K562 (cell line): ENCODE results near the gene PUSL1. TPM values are rescaled to one million over a fixed set of nuclear protein-coding genes. Genes with fewer than 3 reads are reported as not detected.
A peak's percentile ranks its signal among the peaks of the same experiment; 100 is the strongest.

Experiments
- E2F4 ChIP-seq: sonication (generic); formaldehyde crosslinking; IDR thresholded peaks from 2 replicates; pipeline ENCODE4 v1.8.0; 2022; ENCODE audit warnings: mild to moderate bottlenecking, low read depth, missing genetic modification reagents
- EHMT2 ChIP-seq: fragments of 450-650 bp; IDR thresholded peaks from 2 replicates; pipeline ENCODE4 v1.6.1; 2018; ENCODE audit warnings: antibody characterized with exemption
- ETV6 ChIP-seq, 3 experiments: fragments of 150-350 bp in 1 of 3; sonication (generic) in 1 of 3; formaldehyde crosslinking in 1 of 3; IDR thresholded peaks; 2 replicates each; pipeline versions ENCODE4 v1.6.1 to v1.8.0; 2014 to 2022; ENCODE audit warnings: borderline replicate concordance in 2 of 3, low read depth in 2 of 3, antibody characterized with exemption in 1 of 3, low read length in 1 of 3, mild to moderate bottlenecking in 1 of 3, missing genetic modification reagents in 1 of 3
- GTF2B ChIP-seq: IDR thresholded peaks from 2 replicates; pipeline ENCODE4 v1.6.1; 2011; ENCODE audit not compliant: insufficient read length; ENCODE audit errors: extremely low read depth
- HMGXB4 ChIP-seq: sonication (generic); formaldehyde crosslinking; IDR thresholded peaks from 2 replicates; pipeline ENCODE4 v1.8.1; 2023; ENCODE audit warnings: mild to moderate bottlenecking, missing genetic modification reagents
- KHSRP ChIP-seq: fragments of 450-650 bp; IDR thresholded peaks from 2 replicates; pipeline ENCODE4 v1.6.1; 2017
- KLF6 ChIP-seq: fragments of 250-450 bp; sonication (Bioruptor Pico); IDR thresholded peaks from 2 replicates; pipeline ENCODE4 v1.4.0; 2020; ENCODE audit warnings: mild to moderate bottlenecking, moderate library complexity, borderline replicate concordance
- MEIS2 ChIP-seq: fragments of 450-650 bp; IDR thresholded peaks from 2 replicates; pipeline ENCODE4 v1.6.1; 2014; ENCODE audit warnings: mild to moderate bottlenecking; ENCODE audit not compliant: partially characterized antibody
- PHF20 ChIP-seq: fragments of 450-650 bp; IDR thresholded peaks from 2 replicates; pipeline ENCODE4 v1.6.1; 2018; ENCODE audit not compliant: partially characterized antibody
- TFAP4 ChIP-seq: sonication (generic); formaldehyde crosslinking; IDR thresholded peaks from 2 replicates; pipeline ENCODE4 v1.8.0; 2022; ENCODE audit warnings: missing genetic modification reagents, mild to moderate bottlenecking, moderate library complexity, borderline replicate concordance
- ZBTB40 ChIP-seq, 2 experiments: fragments of 450-650 bp in 1 of 2; sonication (generic) in 1 of 2; formaldehyde crosslinking in 1 of 2; IDR thresholded peaks; 2 replicates each; pipeline versions ENCODE4 v1.7.1 to v1.9.0; 2016 to 2022; ENCODE audit warnings: inconsistent platforms in 1 of 2, mild to moderate bottlenecking in 1 of 2, missing genetic modification reagents in 1 of 2
- ZNF140 ChIP-seq: fragments of 250-450 bp; sonication (Bioruptor Pico); IDR thresholded peaks from 2 replicates; pipeline ENCODE4 v1.8.0; 2021; ENCODE audit warnings: moderate library complexity, mild to moderate bottlenecking, inconsistent platforms
- polyA plus RNA-seq, 8 experiments: library from polyadenylated mRNA; depleted of rRNA in 4 of 8; stranded (reverse) in 5 of 8; unstranded in 3 of 8; fragments of >200 nt; fragmentation: Nextera tagmentation in 2 of 8; fragmentation: Illumina TruSeq in 1 of 8; extraction: Ambion mirVana in 2 of 8; extraction: Trizol in 1 of 8; gene quantifications; 2 replicates each; pipeline versions ENCODE4 v1.2.1 to v1.2.3, GENCODE V29; 2011 to 2014; ENCODE audit warnings: inconsistent platforms in 1 of 8, missing spikeins in 1 of 8
- total RNA-seq, 7 experiments: library from RNA; depleted of rRNA in 6 of 7; stranded (reverse); fragments of >200 nt in 6 of 7; fragmentation: Illumina TruSeq in 2 of 7; extraction: Trizol in 2 of 7; gene quantifications; 2 replicates each; pipeline versions ENCODE4 v1.2.1 to v1.2.3, GENCODE V29; 2011 to 2021; ENCODE audit warnings: low replicate concordance in 1 of 7

PUSL1 gene
- total and polyA plus RNA-seq, 9 of the 15 experiments (the other 6 are each of a cell fraction or from before 2014, with no cell fraction given): 0.62 to 86.9 (median 13.6) TPM

GRCh38 chr1:1347663-1348419 lies 39.4 kb downstream of the PUSL1 start (continued):
- TF ChIP-seq ZBTB40 (IDR thresholded peaks at IDR 0.05): peak; percentile 71
- TF ChIP-seq ZBTB40 (CRISPR knock-in tag; IDR thresholded peaks at IDR 0.05): no peak
- TF ChIP-seq PHF20: no peak
- TF ChIP-seq HMGXB4: no peak
- no peak for TF ChIP-seq KHSRP
- TF ChIP-seq TFAP4: peak; percentile 23; the same call in 1 of the 2 replicates
- no peak for TF ChIP-seq EHMT2
- no peak for TF ChIP-seq MEIS2
- TF ChIP-seq ZNF140 (CRISPR knock-in tag): no peak
- TF ChIP-seq ETV6 (IDR thresholded peaks at IDR 0.05; ENCODE audit: borderline replicate concordance in 1 of 2, low read depth in 2 of 2, low read length in 1 of 2): no peak
- no peak for TF ChIP-seq ETV6 (CRISPR knock-in tag; IDR thresholded peaks at IDR 0.05; ENCODE audit: borderline replicate concordance)
- no peak for TF ChIP-seq E2F4 (CRISPR knock-in tag)
- no peak for TF ChIP-seq KLF6 (CRISPR knock-in tag)
- no peak for TF ChIP-seq GTF2B
